ENCODE results near the gene MRPS16. TPM values are rescaled to one million over a fixed set of nuclear protein-coding genes. Genes with fewer than 3 reads are reported as not detected.

Gene MRPS16
- total RNA-seq: 79.4 and 85.3 TPM in 2 replicates

GRCh38 chr10:73252445-73253224 is at the start of gene MRPS16:
MRPS16 (minus strand) TSS chr10:73252644; CDS start chr10:73252482, 162 bp downstream.

GRCh38 chr10:73246646-73247508 is 5.6 kb downstream of the MRPS16 start, which contains the start of gene DNAJC9:
DNAJC9 (minus strand) TSS chr10:73247255; CDS start chr10:73247189, 66 bp downstream.

Small RNA genes within 50 kb of the gene (small RNA-seq; reads per million reads assigned to genes)
- not detected for gene RNU6-833P

Other genes with a start within 250 kb of the MRPS16 start
- 82.1 and 113 TPM in 2 replicates for gene P4HA1, start 155.8 kb downstream of the MRPS16 start, total RNA-seq
- 1.3 and 2.0 TPM in 2 replicates for gene NUDT13, start 142.2 kb downstream of the MRPS16 start, total RNA-seq
- 38.2 and 53.2 TPM in 2 replicates for gene ECD, start 84.6 kb downstream of the MRPS16 start, total RNA-seq
- gene FAM149B1, start 84.5 kb downstream of the MRPS16 start, total RNA-seq: 24.0 and 25.2 TPM in 2 replicates
- 27.1 and 49.3 TPM in 2 replicates for gene DNAJC9, start 5.4 kb downstream of the MRPS16 start, total RNA-seq
- gene CFAP70, start 106.2 kb upstream of the MRPS16 start, total RNA-seq: under 0.01 and 0.29 TPM in 2 replicates
- gene ANXA7, start 161.4 kb upstream of the MRPS16 start, total RNA-seq: 91.5 and 120 TPM in 2 replicates
- gene MSS51, start 180.9 kb upstream of the MRPS16 start, total RNA-seq: 1.6 TPM in 2 replicates
- gene PPP3CB, start 243.4 kb upstream of the MRPS16 start, total RNA-seq: 19.2 and 21.9 TPM in 2 replicates